Activated naive CD8-positive, alpha-beta T cell treated with anti-CD3 and anti-CD28 coated beads for 36 hours (primary cell): Measurements from ENCODE around the gene RNF121. TPM values are rescaled to one million over a fixed set of nuclear protein-coding genes. Genes with fewer than 3 reads are reported as not detected.
"Not testable (repeated sequence)": the region's sequence is repeated elsewhere in the genome, so short reads cannot be mapped to it uniquely, and the experiment has no call there.

ENCODE experiments used
- DNase-seq: peaks from one replicate; pipeline ENCODE4 v3.0.0; 2021
- H3K27ac Mint-ChIP-seq: one replicate; pipeline ENCODE4 v1.8.0; 2022; ENCODE audit warnings: mild to moderate bottlenecking, moderate library complexity, mixed read lengths
- H3K27me3 Mint-ChIP-seq: one replicate; pipeline ENCODE4 v1.8.0; 2022; ENCODE audit warnings: mild to moderate bottlenecking, mixed read lengths
- H3K36me3 Mint-ChIP-seq: one replicate; pipeline ENCODE4 v1.8.0; 2021; ENCODE audit warnings: mild to moderate bottlenecking, mixed read lengths
- H3K4me1 Mint-ChIP-seq: one replicate; pipeline ENCODE4 v1.8.0; 2021; ENCODE audit warnings: mixed read lengths
- H3K4me3 Mint-ChIP-seq: one replicate; pipeline ENCODE4 v1.8.0; 2022; ENCODE audit warnings: mild to moderate bottlenecking, moderate library complexity, mixed read lengths
- H3K9me3 Mint-ChIP-seq: one replicate; pipeline ENCODE4 v1.8.0; 2022; ENCODE audit warnings: mixed read lengths
- total RNA-seq, 2 experiments: library from RNA; stranded (reverse); gene quantifications; one replicate each; pipeline ENCODE4 v1.2.3, GENCODE V29; 2021

Gene RNF121
- 10 to 100 TPM; 28.3 to 30.7 TPM for total RNA-seq

GRCh38 chr11:71928737-71929443 is at the start of gene RNF121:
TSS of gene RNF121 (plus strand) at chr11:71929046. CDS start at chr11:71929062, 16 bp downstream.
- H3K36me3 Mint-ChIP-seq: peaks cover 32% of the 10 kb centered on the region
- peak within 1 kb of the TSS; percentile 99 for H3K27ac Mint-ChIP-seq
- H3K9me3 Mint-ChIP-seq: no peaks in the 10 kb centered on the region
- H3K27me3 Mint-ChIP-seq: no peaks in the 10 kb centered on the region
- H3K4me1 Mint-ChIP-seq: peaks cover 32% of the 10 kb centered on the region
- H3K4me3 Mint-ChIP-seq: peak within 1 kb of the TSS; percentile 93
- peak; percentile 98 for DNase-seq

GRCh38 chr11:71885806-71886205 is 43.0 kb upstream of the RNF121 start:
- not testable (repeated sequence) for H3K36me3 Mint-ChIP-seq, H3K27me3 Mint-ChIP-seq, H3K27ac Mint-ChIP-seq, H3K4me1 Mint-ChIP-seq, H3K9me3 Mint-ChIP-seq, H3K4me3 Mint-ChIP-seq, DNase-seq

- not testable (repeated sequence) for H3K4me1 Mint-ChIP-seq, H3K36me3 Mint-ChIP-seq, H3K4me3 Mint-ChIP-seq, H3K27ac Mint-ChIP-seq, DNase-seq, H3K9me3 Mint-ChIP-seq, H3K27me3 Mint-ChIP-seq
Observed at GRCh38 chr11:71888335-71889010, 40.4 kb upstream of the RNF121 start.

DNA sequence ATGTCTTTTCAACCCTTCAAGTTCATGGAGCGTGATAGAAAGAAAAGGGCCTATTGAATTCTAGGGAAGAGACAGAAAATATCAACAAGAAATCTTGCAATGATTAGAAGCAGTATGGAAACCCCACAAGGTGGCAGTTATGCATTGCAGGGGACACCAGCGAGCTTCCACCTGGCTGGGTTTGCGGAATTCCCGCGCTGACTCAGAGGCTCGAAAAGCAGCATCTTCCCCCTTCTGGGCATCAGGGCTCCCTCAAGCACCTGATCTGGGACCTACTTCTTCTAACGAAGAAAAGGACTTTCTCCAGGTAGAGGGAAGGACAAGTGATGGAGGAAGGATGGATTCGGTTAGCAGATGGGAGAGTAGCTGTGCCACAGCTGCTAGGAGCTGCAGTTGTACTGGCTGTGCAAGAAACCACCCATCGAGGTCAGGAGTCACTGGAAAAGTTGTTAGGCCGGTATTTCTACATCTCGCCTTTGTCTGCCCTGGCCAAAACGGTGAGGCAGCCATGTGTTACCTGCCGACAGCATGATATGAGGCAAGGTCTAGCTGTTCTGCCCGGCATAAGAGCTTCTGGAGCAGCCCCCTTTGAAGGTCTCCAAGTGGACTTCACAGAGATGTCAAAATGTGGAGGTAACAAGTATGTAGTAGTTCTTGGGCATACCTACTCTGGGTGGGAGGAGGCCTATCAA is 39.5 kb upstream of the RNF121 start:
- H3K4me3 Mint-ChIP-seq: not testable (repeated sequence)

GRCh38 chr11:71895961-71896360 is 32.9 kb upstream of the RNF121 start:
- H3K27me3 Mint-ChIP-seq: no peaks in the 10 kb centered on the region
- peaks cover 26% of the 10 kb centered on the region for H3K36me3 Mint-ChIP-seq
- no peaks in the 10 kb centered on the region for H3K4me1 Mint-ChIP-seq
- H3K4me3 Mint-ChIP-seq: no peak overlapping the region
- no peaks in the 10 kb centered on the region for H3K9me3 Mint-ChIP-seq
- H3K27ac Mint-ChIP-seq: no peak overlapping the region
- DNase-seq: no peak

More for the DNA sequence above, 39.5 kb upstream of the RNF121 start:
- H3K9me3 Mint-ChIP-seq, H3K4me1 Mint-ChIP-seq, H3K36me3 Mint-ChIP-seq, DNase-seq, H3K27me3 Mint-ChIP-seq, H3K27ac Mint-ChIP-seq: not testable (repeated sequence)

DNA sequence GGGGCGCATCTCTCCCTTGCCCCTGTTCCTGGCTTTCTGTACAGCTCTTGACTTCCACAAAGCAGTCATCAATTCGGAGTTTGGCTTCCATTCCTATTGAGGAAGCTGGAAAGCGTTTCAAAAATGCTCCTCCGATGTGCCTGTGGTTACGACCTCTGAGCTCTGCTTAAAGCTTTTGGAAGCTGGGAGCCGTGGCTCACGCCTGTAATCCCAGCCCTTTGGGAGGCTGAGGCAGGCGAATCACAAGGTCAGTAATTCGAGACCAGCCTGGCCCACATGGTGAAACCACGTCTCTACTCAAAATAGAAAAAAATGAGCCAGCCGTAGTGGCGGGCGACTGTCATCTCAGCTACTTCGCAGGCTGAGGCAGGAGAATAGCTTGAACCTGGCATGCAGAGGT is 27.7 kb upstream of the RNF121 start:
- not testable (repeated sequence) for H3K27ac Mint-ChIP-seq, DNase-seq
- H3K36me3 Mint-ChIP-seq: peaks cover 43% of the 10 kb centered on the region

GRCh38 chr11:71908218-71908617 is 20.6 kb upstream of the RNF121 start:
- no peak overlapping the region for H3K27ac Mint-ChIP-seq
- no peak overlapping the region for H3K4me3 Mint-ChIP-seq
- no peaks in the 10 kb centered on the region for H3K9me3 Mint-ChIP-seq
- H3K4me1 Mint-ChIP-seq: peaks cover 12% of the 10 kb centered on the region
- H3K27me3 Mint-ChIP-seq: no peaks in the 10 kb centered on the region
- H3K36me3 Mint-ChIP-seq: peaks cover 28% of the 10 kb centered on the region
- no peak for DNase-seq

More for the DNA sequence above, 27.7 kb upstream of the RNF121 start:
- not testable (repeated sequence) for H3K9me3 Mint-ChIP-seq, H3K27me3 Mint-ChIP-seq, H3K4me3 Mint-ChIP-seq, H3K4me1 Mint-ChIP-seq

DNA sequence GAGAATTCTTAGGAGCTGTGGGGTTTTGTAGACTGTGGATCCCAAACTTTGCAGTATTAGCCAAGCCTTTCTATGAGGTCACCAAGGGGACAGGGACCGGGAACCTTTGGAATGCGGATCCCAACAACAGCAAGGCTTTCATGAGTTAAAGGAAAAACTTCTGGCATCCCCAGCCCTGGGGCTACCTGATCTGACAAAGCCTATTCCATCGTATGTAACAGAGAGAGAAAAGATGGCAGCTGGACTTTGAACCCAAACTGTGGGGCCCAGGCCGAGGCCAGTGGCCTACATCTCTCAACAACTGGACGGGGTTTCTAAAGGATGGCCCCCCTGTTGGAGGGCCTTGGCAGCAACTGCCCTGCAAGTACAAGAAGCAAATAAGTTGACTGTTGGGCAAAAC is 18.1 kb upstream of the RNF121 start:
- H3K4me3 Mint-ChIP-seq, DNase-seq, H3K27me3 Mint-ChIP-seq, H3K9me3 Mint-ChIP-seq: not testable (repeated sequence)
- peaks cover 16% of the 10 kb centered on the region for H3K4me1 Mint-ChIP-seq
- H3K36me3 Mint-ChIP-seq: peaks cover 29% of the 10 kb centered on the region
- peak overlapping the region; percentile 85 for H3K27ac Mint-ChIP-seq

DNA sequence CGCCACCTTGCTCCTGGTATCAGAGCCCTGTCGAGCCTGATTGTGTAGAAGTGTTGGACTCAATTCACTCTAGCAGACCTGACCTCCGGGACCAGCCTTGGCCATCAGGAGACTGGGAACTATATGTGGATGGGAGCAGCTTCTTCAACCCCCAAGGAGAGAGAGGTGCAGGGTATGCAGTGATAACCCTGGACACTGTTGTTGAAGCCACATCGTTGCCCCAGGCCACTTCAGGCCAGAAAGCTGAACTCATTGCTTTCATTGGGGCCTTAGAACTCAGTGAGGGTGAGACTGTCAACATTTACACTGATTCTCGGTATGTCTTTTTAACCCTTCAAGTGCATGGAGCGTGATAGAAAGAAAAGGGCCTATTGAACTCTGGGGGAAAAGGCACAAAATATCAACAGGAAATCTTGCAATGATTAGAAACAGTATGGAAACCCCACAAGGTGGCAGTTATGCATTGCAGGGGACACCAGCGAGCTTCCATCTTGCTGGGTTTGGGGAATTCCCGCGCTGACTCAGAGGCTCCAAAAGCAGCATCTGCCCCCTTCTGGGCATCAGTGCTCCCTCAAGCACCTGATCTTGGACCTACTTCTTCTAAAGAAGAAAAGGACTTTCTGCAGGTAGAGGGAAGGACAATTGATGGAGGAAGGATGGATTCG is 17.4 kb upstream of the RNF121 start:
- peaks cover 33% of the 10 kb centered on the region for H3K36me3 Mint-ChIP-seq
- not testable (repeated sequence) for H3K9me3 Mint-ChIP-seq, H3K27me3 Mint-ChIP-seq, H3K4me3 Mint-ChIP-seq
- peak; percentile 77 for DNase-seq
- H3K27ac Mint-ChIP-seq: peak overlapping the region; percentile 85
- peaks cover 16% of the 10 kb centered on the region for H3K4me1 Mint-ChIP-seq

DNA sequence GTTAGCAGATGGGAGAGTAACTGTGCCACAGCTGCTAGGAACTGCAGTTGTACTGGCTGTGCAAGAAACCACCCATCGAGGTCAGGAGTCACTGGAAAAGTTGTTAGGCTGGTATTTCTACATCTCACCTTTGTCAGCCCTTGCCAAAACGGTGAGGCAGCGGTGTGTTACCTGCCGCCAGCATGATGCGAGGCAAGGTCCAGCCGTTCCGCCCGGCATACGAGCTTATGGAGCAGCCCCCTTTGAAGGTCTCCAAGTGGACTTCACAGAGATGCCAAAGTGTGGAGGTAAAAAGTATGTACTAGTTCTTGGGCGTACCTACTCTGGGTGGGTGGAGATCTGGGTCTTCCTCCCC is 16.9 kb upstream of the RNF121 start:
- Mint-ChIP-seq H3K36me3 (peaks cover 33% of the 10 kb centered on the region), H3K4me1 (peaks cover 16% of the 10 kb centered on the region), H3K27ac (peak overlapping the region; percentile 85)
- not testable (repeated sequence) for H3K4me3 Mint-ChIP-seq, DNase-seq, H3K27me3 Mint-ChIP-seq, H3K9me3 Mint-ChIP-seq

DNA sequence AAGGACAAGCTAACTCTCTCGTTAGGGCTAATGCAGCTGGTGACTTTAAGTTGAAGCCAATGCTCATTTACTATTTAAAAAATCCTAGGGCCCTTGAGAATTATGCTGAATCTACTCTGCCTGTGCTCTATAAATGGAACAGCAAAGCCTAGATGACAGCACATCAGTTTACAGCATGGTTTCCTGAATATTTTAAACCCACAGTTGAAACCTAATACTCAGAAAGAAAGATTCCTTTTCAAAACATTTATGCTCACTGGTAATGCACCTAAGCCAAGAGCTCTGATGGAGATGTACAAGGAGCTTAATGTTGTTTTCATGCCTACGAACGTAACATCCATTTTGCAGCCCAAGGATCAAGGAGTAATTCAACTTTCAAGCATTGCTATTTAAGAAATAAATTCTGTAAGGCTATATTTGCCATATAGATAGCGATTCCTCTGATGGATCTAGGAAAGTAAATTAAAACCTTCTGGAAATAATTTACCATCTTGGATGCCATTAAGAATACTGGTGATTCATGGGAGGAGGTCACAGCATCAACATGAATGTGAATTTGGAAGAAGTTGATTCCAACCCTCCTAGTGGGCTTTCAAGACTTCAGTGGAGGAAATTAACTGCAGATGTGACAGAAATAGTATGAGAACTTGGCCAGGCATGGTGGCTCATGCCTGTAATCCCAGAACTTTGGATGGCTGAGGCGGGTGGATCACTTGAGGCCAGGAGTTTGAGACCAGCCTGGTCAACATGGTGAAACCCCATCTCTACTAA is 14.9 kb upstream of the RNF121 start:
- no peak overlapping the region for H3K4me3 Mint-ChIP-seq
- no peaks in the 10 kb centered on the region for H3K9me3 Mint-ChIP-seq
- peaks cover 16% of the 10 kb centered on the region for H3K4me1 Mint-ChIP-seq
- H3K36me3 Mint-ChIP-seq: peaks cover 39% of the 10 kb centered on the region
- no peak for DNase-seq
- no peak overlapping the region for H3K27ac Mint-ChIP-seq
- H3K27me3 Mint-ChIP-seq: no peaks in the 10 kb centered on the region

DNA sequence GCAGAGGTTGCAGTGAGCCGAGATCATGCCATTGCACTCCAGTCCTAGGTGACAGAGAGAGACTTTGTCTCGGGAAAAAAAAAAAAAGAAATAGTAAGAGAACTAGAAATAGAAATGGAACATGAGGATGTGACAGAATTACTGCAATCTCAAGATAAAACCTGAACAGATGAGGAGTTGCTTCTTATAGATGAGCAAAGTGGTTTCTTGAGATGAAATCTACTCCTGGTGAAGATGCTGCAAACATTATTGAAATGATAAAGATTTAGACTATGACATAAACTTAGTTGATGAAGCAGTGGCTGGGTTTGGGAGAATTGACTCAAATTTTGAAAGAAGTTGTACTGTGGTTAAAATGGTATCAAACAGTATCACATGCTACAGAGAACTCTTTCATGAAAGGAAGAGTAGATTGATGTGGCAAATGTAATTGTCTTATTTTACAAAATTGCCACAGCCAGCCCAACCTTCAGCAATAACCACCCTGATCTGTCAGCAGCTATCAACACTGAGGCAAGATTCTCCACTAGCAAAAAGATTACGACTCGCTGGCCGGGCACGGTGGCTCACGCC is 14.1 kb upstream of the RNF121 start:
- Mint-ChIP-seq H3K36me3 (peaks cover 39% of the 10 kb centered on the region), H3K9me3 (no peaks in the 10 kb centered on the region), H3K27me3 (no peaks in the 10 kb centered on the region), H3K4me1 (peaks cover 16% of the 10 kb centered on the region), H3K4me3 (no peak overlapping the region), H3K27ac (no peak overlapping the region)
- no peak for DNase-seq

DNA sequence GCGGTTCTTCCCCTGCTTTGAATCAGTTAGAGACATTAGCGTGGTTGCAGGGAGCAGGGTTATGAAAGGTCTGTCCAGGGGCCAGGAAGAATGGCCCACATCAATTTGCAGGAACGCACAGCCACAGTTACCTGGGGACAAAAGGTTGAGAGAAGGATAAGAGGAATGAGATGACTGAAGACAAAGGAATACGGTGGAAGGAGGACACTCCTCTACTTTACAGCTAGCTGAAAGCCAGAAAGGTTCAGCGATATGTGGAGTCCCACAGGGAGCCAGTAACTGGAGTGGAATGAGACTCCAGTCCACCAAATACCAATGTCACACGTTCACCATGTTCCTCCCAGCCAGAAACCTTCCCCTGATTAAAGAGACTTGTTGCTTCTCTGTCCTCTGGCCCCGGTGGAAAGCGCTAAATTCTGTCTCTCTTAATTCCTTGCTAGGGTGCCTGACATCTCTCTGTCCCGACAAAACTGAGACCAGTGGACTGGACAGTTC is 11.2 kb upstream of the RNF121 start:
- Mint-ChIP-seq H3K4me3 (no peak overlapping the region), H3K9me3 (no peaks in the 10 kb centered on the region), H3K27ac (no peak overlapping the region), H3K27me3 (no peaks in the 10 kb centered on the region), H3K36me3 (peaks cover 28% of the 10 kb centered on the region), H3K4me1 (peaks cover 5% of the 10 kb centered on the region)
- DNase-seq: no peak
